Measurements from ENCODE around the gene PCARE.

- TF ChIP-seq RAD21 (IDR thresholded peaks at IDR 0.05) (no peak), RXRA (IDR thresholded peaks at IDR 0.05) (no peak), YY1 (IDR thresholded peaks at IDR 0.05) (no peak), TAF1 (conservative IDR thresholded peaks at IDR 0.05) (no peak), JUND (IDR thresholded peaks at IDR 0.05) (no peak), EGR1 (IDR thresholded peaks at IDR 0.05; ENCODE audit: low read depth in 2 of 2) (no peak), SP1 (IDR thresholded peaks at IDR 0.05) (no peak), HNF4A (conservative IDR thresholded peaks at IDR 0.05) (no peak), NR2F2 (IDR thresholded peaks at IDR 0.05) (no peak)
- TF ChIP-seq, protein P1, sequence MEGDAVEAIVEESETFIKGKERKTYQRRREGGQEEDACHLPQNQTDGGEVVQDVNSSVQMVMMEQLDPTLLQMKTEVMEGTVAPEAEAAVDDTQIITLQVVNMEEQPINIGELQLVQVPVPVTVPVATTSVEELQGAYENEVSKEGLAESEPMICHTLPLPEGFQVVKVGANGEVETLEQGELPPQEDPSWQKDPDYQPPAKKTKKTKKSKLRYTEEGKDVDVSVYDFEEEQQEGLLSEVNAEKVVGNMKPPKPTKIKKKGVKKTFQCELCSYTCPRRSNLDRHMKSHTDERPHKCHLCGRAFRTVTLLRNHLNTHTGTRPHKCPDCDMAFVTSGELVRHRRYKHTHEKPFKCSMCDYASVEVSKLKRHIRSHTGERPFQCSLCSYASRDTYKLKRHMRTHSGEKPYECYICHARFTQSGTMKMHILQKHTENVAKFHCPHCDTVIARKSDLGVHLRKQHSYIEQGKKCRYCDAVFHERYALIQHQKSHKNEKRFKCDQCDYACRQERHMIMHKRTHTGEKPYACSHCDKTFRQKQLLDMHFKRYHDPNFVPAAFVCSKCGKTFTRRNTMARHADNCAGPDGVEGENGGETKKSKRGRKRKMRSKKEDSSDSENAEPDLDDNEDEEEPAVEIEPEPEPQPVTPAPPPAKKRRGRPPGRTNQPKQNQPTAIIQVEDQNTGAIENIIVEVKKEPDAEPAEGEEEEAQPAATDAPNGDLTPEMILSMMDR (IDR thresholded peaks at IDR 0.05; ENCODE audit: low read depth, low read length, missing input control) = no peak
- TF ChIP-seq, protein P2, sequence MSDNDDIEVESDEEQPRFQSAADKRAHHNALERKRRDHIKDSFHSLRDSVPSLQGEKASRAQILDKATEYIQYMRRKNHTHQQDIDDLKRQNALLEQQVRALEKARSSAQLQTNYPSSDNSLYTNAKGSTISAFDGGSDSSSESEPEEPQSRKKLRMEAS (IDR thresholded peaks at IDR 0.05) = no peak
- TF ChIP-seq, protein P3, sequence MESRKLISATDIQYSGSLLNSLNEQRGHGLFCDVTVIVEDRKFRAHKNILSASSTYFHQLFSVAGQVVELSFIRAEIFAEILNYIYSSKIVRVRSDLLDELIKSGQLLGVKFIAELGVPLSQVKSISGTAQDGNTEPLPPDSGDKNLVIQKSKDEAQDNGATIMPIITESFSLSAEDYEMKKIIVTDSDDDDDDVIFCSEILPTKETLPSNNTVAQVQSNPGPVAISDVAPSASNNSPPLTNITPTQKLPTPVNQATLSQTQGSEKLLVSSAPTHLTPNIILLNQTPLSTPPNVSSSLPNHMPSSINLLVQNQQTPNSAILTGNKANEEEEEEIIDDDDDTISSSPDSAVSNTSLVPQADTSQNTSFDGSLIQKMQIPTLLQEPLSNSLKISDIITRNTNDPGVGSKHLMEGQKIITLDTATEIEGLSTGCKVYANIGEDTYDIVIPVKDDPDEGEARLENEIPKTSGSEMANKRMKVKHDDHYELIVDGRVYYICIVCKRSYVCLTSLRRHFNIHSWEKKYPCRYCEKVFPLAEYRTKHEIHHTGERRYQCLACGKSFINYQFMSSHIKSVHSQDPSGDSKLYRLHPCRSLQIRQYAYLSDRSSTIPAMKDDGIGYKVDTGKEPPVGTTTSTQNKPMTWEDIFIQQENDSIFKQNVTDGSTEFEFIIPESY (IDR thresholded peaks at IDR 0.05) = no peak
- TF ChIP-seq, protein P4, sequence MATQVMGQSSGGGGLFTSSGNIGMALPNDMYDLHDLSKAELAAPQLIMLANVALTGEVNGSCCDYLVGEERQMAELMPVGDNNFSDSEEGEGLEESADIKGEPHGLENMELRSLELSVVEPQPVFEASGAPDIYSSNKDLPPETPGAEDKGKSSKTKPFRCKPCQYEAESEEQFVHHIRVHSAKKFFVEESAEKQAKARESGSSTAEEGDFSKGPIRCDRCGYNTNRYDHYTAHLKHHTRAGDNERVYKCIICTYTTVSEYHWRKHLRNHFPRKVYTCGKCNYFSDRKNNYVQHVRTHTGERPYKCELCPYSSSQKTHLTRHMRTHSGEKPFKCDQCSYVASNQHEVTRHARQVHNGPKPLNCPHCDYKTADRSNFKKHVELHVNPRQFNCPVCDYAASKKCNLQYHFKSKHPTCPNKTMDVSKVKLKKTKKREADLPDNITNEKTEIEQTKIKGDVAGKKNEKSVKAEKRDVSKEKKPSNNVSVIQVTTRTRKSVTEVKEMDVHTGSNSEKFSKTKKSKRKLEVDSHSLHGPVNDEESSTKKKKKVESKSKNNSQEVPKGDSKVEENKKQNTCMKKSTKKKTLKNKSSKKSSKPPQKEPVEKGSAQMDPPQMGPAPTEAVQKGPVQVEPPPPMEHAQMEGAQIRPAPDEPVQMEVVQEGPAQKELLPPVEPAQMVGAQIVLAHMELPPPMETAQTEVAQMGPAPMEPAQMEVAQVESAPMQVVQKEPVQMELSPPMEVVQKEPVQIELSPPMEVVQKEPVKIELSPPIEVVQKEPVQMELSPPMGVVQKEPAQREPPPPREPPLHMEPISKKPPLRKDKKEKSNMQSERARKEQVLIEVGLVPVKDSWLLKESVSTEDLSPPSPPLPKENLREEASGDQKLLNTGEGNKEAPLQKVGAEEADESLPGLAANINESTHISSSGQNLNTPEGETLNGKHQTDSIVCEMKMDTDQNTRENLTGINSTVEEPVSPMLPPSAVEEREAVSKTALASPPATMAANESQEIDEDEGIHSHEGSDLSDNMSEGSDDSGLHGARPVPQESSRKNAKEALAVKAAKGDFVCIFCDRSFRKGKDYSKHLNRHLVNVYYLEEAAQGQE (IDR thresholded peaks at IDR 0.05) = no peak
Observed at GRCh38 chr2:29021886-29022285, 52.4 kb downstream of the PCARE start.
